T-helper 22 cell (primary cell): ENCODE results near the gene SPG11.
A peak's percentile ranks its signal among the peaks of the same experiment; 100 is the strongest.
"Not testable (repeated sequence)": the region's sequence is repeated elsewhere in the genome, so short reads cannot be mapped to it uniquely, and the experiment has no call there.

ENCODE experiments used
- DNase-seq: peaks from one replicate; pipeline ENCODE4 v3.0.0-alpha.2; 2020; ENCODE audit warnings: low read depth

SPG11 gene

GRCh38 chr15:44663410-44664308, at the start of gene SPG11:
SPG11 (minus strand) TSS chr15:44663662; CDS start chr15:44663647, 15 bp downstream.
- peak; percentile 88 for DNase-seq

DNA sequence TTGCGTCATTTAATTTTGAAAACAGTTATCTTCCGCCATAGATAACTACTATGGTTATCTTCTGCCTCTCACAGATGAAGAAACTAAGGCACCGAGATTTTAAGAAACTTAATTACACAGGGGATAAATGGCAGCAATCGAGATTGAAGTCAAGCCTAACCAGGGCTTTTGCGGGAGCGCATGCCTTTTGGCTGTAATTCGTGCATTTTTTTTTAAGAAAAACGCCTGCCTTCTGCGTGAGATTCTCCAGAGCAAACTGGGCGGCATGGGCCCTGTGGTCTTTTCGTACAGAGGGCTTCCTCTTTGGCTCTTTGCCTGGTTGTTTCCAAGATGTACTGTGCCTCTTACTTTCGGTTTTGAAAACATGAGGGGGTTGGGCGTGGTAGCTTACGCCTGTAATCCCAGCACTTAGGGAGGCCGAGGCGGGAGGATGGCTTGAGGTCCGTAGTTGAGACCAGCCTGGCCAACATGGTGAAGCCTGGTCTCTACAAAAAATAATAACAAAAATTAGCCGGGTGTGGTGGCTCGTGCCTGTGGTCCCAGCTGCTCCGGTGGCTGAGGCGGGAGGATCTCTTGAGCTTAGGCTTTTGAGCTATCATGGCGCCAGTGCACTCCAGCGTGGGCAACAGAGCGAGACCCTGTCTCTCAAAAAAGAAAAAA, 49.0 kb upstream of the SPG11 start:
- peak; percentile 44 for DNase-seq

GRCh38 chr15:44711743-44712345, 48.4 kb upstream of the SPG11 start:
- peak; percentile 36 for DNase-seq

- peak; percentile 90 for DNase-seq
Measured at GRCh38 chr15:44711096-44711742, 47.8 kb upstream of the SPG11 start, which contains the start of the genes B2M and PATL2. B2M (plus strand) TSS chr15:44711517; CDS start chr15:44711547, 30 bp downstream. PATL2 (minus strand) TSS chr15:44711323; CDS start chr15:44676490, 34,833 bp downstream.

DNA sequence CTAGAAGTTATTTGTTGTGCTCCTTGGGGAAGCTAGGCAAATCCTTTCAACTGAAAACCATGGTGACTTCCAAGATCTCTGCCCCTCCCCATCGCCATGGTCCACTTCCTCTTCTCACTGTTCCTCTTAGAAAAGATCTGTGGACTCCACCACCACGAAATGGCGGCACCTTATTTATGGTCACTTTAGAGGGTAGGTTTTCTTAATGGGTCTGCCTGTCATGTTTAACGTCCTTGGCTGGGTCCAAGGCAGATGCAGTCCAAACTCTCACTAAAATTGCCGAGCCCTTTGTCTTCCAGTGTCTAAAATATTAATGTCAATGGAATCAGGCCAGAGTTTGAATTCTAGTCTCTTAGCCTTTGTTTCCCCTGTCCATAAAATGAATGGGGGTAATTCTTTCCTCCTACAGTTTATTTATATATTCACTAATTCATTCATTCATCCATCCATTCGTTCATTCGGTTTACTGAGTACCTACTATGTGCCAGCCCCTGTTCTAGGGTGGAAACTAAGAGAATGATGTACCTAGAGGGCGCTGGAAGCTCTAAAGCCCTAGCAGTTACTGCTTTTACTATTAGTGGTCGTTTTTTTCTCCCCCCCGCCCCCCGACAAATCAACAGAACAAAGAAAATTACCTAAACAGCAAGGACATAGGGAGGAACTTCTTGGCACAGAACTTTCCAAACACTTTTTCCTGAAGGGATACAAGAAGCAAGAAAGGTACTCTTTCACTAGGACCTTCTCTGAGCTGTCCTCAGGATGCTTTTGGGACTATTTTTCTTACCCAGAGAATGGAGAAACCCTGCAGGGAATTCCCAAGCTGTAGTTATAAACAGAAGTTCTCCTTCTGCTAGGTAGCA, 47.0 kb upstream of the SPG11 start:
- DNase-seq: no peak

DNA sequence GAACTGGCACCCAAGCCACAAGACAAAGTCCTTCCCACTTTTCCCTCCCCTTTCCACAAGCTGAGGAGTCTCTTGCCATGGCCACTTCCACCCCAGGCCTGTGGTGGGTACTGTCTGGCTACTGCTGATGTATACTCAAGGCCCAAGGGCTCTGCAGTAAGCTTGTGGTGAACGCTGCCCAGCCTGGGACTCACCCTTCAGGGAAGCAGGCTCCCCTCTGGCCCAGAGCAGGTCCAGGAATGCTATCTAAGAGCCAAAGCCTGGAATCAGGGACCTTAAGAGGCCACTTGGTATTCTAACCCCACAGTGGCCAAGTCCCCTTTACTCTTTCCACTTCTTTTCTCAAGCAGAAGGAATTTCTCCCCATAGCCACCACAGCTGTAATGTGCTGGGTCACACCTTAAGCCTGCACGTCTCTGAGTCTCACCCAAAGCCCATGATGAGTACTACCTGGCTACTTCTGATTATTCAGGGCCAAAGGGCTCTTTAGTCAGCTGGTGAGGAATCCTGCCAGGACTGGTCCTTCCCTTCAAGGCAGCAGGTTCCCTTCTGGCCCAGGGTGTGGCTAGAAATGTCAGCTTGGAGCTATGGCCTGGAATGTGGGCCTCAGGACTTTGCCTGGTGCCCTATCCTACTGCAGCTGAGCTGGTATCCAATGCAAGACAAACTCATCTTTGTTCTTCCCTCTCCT, 43.6 kb upstream of the SPG11 start:
- DNase-seq: no peak

- no peak for DNase-seq
Measured at GRCh38 chr15:44706401-44706800, 42.9 kb upstream of the SPG11 start.

DNA sequence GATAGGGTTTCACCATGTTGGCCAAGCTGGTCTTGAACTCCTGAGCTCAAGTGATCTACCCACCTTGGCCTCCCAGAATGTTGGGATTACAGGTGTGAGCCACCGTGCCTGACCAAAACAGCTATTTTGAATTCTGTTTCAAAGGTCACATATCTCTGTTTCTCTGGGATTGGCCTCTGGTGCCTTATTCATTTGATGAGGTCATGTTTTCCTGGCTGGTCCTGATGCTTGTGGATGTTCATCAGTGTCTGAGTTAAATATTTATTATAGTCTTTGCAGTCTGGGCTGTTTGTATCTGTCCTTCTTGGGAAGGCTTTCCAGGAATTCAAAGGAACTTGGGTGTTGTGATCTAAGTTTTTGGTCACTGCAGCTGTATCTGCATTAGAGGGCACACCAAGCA, 42.5 kb upstream of the SPG11 start:
- no peak for DNase-seq

GRCh38 chr15:44700676-44701075, 37.2 kb upstream of the SPG11 start:
- not testable (repeated sequence) for DNase-seq

DNA sequence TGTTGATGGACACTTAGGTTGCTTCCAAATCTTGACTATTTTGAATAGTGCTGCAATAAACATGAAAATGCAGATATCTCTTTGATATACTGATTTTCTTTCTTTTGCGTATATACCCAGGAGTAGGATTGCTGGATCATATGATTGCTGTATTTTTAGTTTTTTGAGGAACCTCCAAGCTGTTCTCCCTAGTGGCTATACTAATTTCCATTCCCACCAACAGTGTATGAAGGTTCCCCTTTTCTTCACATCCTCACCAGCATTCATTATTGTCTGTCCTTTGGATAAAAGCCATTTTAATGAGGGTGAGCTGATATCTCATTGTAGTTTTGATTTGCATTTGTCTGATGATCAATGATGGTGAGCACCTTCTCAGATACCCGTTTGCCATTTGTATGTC, 35.2 kb upstream of the SPG11 start:
- no peak for DNase-seq

DNA sequence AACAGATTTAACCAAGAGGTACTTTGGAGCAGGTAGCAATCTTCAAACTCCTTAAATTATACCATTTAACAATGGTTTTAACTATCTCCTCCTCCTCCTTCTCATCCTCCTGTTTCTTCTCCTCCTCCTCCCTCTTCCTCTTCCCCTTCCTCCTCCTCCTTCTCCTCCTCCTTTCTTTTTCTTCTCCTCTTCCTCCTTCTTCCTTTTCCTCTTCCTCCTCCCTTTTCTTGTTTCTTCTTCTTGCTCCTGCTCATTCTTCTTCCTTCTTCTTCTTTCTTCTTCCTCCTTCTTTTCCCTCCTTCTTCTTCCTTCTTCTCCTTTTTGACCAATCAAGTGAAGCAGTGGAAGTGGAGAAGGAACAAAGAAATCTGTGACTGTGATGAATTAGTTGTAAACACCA, 33.6 kb upstream of the SPG11 start:
- no peak for DNase-seq

DNA sequence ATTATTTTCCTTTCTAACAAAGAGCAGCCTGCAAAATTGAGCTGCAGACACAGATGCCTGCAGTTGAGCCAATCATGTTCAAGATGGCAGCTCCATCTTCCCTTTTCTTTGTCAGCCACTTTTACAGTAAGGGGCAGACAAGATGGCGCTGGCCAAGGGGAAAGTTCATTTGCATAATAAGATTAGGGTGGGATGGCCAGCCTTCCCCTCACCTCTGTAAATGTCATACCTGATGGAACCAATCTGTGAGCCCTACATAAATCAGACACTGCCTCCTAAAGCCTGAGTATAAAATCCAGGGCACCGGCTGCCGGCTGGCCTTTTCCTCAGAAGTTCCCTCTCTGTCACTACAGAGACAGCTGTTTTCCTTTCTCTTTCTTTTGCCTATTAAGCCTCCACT, 31.8 kb upstream of the SPG11 start:
- no peak for DNase-seq

GRCh38 chr15:44694416-44694815, 31.0 kb upstream of the SPG11 start:
- no peak for DNase-seq

DNA sequence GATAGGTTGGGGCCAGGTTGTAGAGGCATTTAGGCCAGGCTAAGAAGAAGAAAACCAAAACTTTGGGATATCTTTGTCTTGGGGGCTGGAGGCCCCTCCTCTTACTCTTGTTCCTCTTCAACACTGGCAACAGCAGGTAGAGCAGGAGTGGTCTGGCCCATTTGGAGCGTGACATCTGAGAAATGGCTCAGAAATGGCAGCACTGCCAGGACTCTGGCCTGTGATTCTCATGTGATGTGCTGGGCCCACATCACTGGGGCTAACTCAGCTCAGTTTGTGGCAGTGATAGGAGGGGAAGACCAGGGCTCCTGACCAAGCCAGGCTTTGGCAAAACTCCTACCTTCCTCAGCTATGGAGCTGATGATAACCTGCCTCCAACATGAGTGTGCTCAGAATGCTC, 29.2 kb upstream of the SPG11 start:
- DNase-seq: no peak

GRCh38 chr15:44690245-44690644, 26.8 kb upstream of the SPG11 start:
- not testable (repeated sequence) for DNase-seq

DNA sequence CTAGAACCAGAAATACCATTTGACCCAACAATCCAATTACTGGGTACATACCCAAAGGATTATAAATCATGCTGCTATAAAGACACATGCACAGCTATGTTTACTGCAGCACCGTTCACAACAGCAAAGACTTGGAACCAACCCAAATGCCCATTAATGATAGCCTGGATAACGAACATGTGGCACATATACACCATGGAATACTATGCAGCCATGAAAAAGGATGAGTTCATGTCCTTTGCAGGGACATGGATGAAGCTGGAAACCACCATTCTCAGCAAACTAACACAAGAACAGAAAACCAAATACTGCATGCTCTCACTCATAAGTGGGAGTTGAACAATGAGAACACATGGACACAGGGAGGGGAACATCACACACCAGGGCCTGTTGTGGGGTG, 25.9 kb upstream of the SPG11 start:
- DNase-seq: not testable (repeated sequence)

DNA sequence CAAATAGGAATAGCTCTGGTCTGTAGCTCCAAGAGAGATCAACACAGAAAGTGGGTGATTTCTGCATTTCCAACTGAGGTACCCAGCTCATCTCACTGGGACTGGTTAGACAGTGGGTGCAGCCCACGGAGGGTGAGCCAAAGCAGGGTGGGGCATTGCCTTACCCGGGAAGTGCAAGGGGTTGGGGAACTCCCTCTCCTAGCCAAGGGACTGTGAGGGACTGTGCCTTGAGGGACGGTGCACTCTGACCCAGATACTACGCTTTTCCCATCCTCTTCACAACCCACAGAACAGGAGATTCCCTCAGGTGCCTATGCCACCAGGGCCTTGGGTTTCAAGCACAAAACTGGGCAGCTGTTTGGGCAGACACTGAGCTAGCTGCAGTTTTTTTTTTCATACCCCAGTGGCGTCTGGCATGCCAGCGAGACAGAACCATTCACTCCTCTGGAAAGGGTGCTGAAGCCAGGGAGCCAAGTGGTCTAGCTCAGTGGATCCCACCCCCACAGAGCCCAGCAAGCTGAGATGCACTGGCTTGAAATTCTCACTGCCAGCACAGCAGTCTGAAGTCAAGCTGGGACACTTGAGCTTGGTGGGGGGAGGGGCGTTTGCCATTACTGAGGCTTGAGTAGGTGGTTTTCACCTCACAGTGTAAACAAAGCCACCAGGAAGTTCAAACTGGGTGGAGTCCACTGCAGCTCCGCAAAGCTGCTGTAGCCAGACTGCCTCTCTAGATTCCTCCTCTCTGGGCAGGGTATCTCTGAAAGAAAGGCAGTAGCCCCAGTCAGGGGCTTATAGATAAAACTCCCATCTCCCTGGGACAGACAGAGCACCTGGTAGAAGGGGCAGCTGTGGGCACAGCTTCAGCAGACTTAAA, 19.6 kb upstream of the SPG11 start:
- DNase-seq: peak; percentile 55

- DNase-seq: no peak
Measured at GRCh38 chr15:44682211-44682610, 18.7 kb upstream of the SPG11 start.

GRCh38 chr15:44676676-44677075, 13.2 kb upstream of the SPG11 start:
- no peak for DNase-seq

- no peak for DNase-seq
Measured at GRCh38 chr15:44675911-44676310, 12.4 kb upstream of the SPG11 start.
